ENCODE results near the gene HNRNPAB. TPM values are rescaled to one million over a fixed set of nuclear protein-coding genes. Genes with fewer than 3 reads are reported as not detected.
A peak's percentile ranks its signal among the peaks of the same experiment; 100 is the strongest.

The HNRNPAB gene
- total RNA-seq, 1 donor from 2014 or later = 162 TPM

- H3K4me3 Mint-ChIP-seq (ENCODE audit: unreplicated experiment) = no peak overlapping the region
- H3K27ac Mint-ChIP-seq (ENCODE audit: unreplicated experiment) = no peak overlapping the region
- TF ChIP-seq CTCF (IDR thresholded peaks at IDR 0.05; ENCODE audit: unreplicated experiment) = no peak
Measured at GRCh38 chr5:178177569-178177968, 26.8 kb upstream of the HNRNPAB start.

GRCh38 chr5:178180141-178180863, 24.0 kb upstream of the HNRNPAB start:
- TF ChIP-seq CTCF (IDR thresholded peaks at IDR 0.05; ENCODE audit: unreplicated experiment) = no peak
- peaks cover 2% of the 10 kb centered on the region for H3K27me3 Mint-ChIP-seq (ENCODE audit: unreplicated experiment)
- no peak for DNase-seq (ENCODE audit: low spot score)
- H3K36me3 Mint-ChIP-seq (ENCODE audit: low read depth, unreplicated experiment) = peaks cover 5% of the 10 kb centered on the region
- H3K4me3 Mint-ChIP-seq (ENCODE audit: unreplicated experiment) = no peak overlapping the region
- peaks cover 20% of the 10 kb centered on the region for H3K4me1 Mint-ChIP-seq (ENCODE audit: unreplicated experiment)
- H3K9me3 Mint-ChIP-seq (ENCODE audit: unreplicated experiment) = no peaks in the 10 kb centered on the region
- no peak overlapping the region for H3K27ac Mint-ChIP-seq (ENCODE audit: unreplicated experiment)

More at GRCh38 chr5:178177569-178177968, 26.8 kb upstream of the HNRNPAB start:
- Mint-ChIP-seq H3K36me3 (ENCODE audit: low read depth, unreplicated experiment) (peaks cover 5% of the 10 kb centered on the region), H3K27me3 (ENCODE audit: unreplicated experiment) (peaks cover 2% of the 10 kb centered on the region), H3K9me3 (ENCODE audit: unreplicated experiment) (no peaks in the 10 kb centered on the region), H3K4me1 (ENCODE audit: unreplicated experiment) (peaks cover 19% of the 10 kb centered on the region)
- DNase-seq (ENCODE audit: low spot score) = no peak

GRCh38 chr5:178182158-178182876, 22.0 kb upstream of the HNRNPAB start:
- Mint-ChIP-seq H3K4me1 (ENCODE audit: unreplicated experiment) (peaks cover 20% of the 10 kb centered on the region), H3K36me3 (ENCODE audit: low read depth, unreplicated experiment) (peaks cover 5% of the 10 kb centered on the region), H3K27ac (ENCODE audit: unreplicated experiment) (peak overlapping the region; percentile 96), H3K9me3 (ENCODE audit: unreplicated experiment) (no peaks in the 10 kb centered on the region), H3K27me3 (ENCODE audit: unreplicated experiment) (peaks cover 2% of the 10 kb centered on the region), H3K4me3 (ENCODE audit: unreplicated experiment) (peak overlapping the region; percentile 44)
- peak; percentile 44 for DNase-seq (ENCODE audit: low spot score)
- no peak for TF ChIP-seq CTCF (IDR thresholded peaks at IDR 0.05; ENCODE audit: unreplicated experiment)

- Mint-ChIP-seq H3K36me3 (ENCODE audit: low read depth, unreplicated experiment) (no peaks in the 10 kb centered on the region), H3K9me3 (ENCODE audit: unreplicated experiment) (no peaks in the 10 kb centered on the region), H3K4me3 (ENCODE audit: unreplicated experiment) (no peak overlapping the region), H3K4me1 (ENCODE audit: unreplicated experiment) (peaks cover 9% of the 10 kb centered on the region), H3K27ac (ENCODE audit: unreplicated experiment) (no peak overlapping the region), H3K27me3 (ENCODE audit: unreplicated experiment) (peaks cover 3% of the 10 kb centered on the region)
- TF ChIP-seq CTCF (IDR thresholded peaks at IDR 0.05; ENCODE audit: unreplicated experiment) = no peak
- no peak for DNase-seq (ENCODE audit: low spot score)
Measured at GRCh38 chr5:178186427-178186826, 17.9 kb upstream of the HNRNPAB start.

GRCh38 chr5:178187014-178187413, 17.3 kb upstream of the HNRNPAB start, which contains the start of gene GMCL2:
Gene GMCL2, minus strand, starts transcription at chr5:178187371. Its CDS starts 72 bp downstream, at chr5:178187299.
- no peak for DNase-seq (ENCODE audit: low spot score)
- no peak within 1 kb of the TSS for H3K4me3 Mint-ChIP-seq (ENCODE audit: unreplicated experiment)
- H3K27ac Mint-ChIP-seq (ENCODE audit: unreplicated experiment) = no peak within 1 kb of the TSS
- peaks cover 7% of the 10 kb centered on the region for H3K4me1 Mint-ChIP-seq (ENCODE audit: unreplicated experiment)
- H3K36me3 Mint-ChIP-seq (ENCODE audit: low read depth, unreplicated experiment) = no peaks in the 10 kb centered on the region
- no peaks in the 10 kb centered on the region for H3K9me3 Mint-ChIP-seq (ENCODE audit: unreplicated experiment)
- H3K27me3 Mint-ChIP-seq (ENCODE audit: unreplicated experiment) = peaks cover 3% of the 10 kb centered on the region
- no peak for TF ChIP-seq CTCF (IDR thresholded peaks at IDR 0.05; ENCODE audit: unreplicated experiment)
